ENCODE data around the gene ANKRD40.

DNA sequence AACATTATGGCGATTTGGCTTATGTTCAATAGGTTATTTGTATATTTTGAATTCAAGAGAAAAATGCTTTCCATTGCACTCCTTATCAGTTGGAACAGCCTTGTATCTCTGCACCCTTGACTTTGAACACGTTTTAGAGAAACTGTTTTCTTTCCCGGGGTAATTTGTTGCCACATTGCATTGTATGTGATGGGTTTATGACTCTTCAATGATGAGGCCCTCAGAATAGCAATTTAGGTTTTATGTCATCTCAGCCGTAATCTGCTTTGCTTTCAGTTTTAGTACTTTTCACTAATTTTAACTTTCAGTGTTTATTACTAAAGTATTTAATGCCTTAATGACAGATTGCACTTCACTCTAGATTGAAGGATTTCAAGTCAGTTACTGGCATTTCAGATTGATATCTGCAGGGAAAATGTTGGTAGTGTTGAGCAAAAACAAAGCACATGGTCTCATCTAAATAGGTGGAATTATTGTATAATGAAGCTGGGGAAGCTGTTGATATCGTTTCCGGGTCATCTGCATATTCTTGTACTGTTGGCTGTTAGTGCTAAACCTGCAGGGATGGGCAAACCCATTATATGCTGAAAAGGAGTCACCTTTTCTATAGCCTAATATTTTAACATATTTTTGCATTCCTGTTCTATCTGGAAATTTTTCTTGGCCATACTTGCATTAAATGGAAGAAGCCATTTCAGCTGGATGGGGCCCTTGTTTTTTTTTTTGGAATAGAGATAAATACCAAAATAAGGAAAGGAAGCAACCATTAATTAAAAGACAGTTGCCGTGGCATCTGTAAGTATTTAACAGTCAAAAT, 13.7 kb upstream of the ANKRD40 start:
- TF ChIP-seq, protein P1, sequence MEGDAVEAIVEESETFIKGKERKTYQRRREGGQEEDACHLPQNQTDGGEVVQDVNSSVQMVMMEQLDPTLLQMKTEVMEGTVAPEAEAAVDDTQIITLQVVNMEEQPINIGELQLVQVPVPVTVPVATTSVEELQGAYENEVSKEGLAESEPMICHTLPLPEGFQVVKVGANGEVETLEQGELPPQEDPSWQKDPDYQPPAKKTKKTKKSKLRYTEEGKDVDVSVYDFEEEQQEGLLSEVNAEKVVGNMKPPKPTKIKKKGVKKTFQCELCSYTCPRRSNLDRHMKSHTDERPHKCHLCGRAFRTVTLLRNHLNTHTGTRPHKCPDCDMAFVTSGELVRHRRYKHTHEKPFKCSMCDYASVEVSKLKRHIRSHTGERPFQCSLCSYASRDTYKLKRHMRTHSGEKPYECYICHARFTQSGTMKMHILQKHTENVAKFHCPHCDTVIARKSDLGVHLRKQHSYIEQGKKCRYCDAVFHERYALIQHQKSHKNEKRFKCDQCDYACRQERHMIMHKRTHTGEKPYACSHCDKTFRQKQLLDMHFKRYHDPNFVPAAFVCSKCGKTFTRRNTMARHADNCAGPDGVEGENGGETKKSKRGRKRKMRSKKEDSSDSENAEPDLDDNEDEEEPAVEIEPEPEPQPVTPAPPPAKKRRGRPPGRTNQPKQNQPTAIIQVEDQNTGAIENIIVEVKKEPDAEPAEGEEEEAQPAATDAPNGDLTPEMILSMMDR (IDR thresholded peaks at IDR 0.05; ENCODE audit: low read length): no peak
- TF ChIP-seq EZH2 (IDR thresholded peaks at IDR 0.05; ENCODE audit: borderline replicate concordance, low read length): no peak

Measured in OCI-LY1 (cell line).